HG02943 (cell line): Measurements from ENCODE around the gene ATP1A2.

ENCODE experiments used
- ATAC-seq: cut with Tn5 transposase; IDR thresholded peaks from one replicate; pipeline ENCODE4 v1.9.1; 2021; ENCODE audit warnings: mild to moderate bottlenecking, low read depth, moderate library complexity; ENCODE audit not compliant: unreplicated experiment

Gene ATP1A2

GRCh38 chr1:160139840-160140239 lies 24.3 kb downstream of the ATP1A2 start:
- ATAC-seq: no peak

GRCh38 chr1:160143695-160144094 lies 28.1 kb downstream of the ATP1A2 start:
- no peak for ATAC-seq

GRCh38 chr1:160144921-160145320 lies 29.4 kb downstream of the ATP1A2 start:
- no peak for ATAC-seq

- ATAC-seq: no peak
Measured at GRCh38 chr1:160146107-160146506, 30.5 kb downstream of the ATP1A2 start.

GRCh38 chr1:160148121-160148520 lies 32.6 kb downstream of the ATP1A2 start:
- ATAC-seq: no peak

GRCh38 chr1:160149233-160149632 lies 33.7 kb downstream of the ATP1A2 start:
- ATAC-seq: no peak

- no peak for ATAC-seq
Measured at GRCh38 chr1:160149716-160150115, 34.2 kb downstream of the ATP1A2 start.

GRCh38 chr1:160151303-160151702 lies 35.7 kb downstream of the ATP1A2 start, which contains the start of gene ATP1A4:
TSS of gene ATP1A4 (plus strand) at chr1:160151603. CDS start at chr1:160152041, 438 bp downstream.
- no peak for ATAC-seq

- no peak for ATAC-seq
Measured at GRCh38 chr1:160154790-160155189, 39.2 kb downstream of the ATP1A2 start.

GRCh38 chr1:160156361-160156760 lies 40.8 kb downstream of the ATP1A2 start:
- ATAC-seq: no peak

GRCh38 chr1:160157174-160157573 lies 41.6 kb downstream of the ATP1A2 start:
- ATAC-seq: no peak

- no peak for ATAC-seq
Measured at GRCh38 chr1:160158031-160158430, 42.5 kb downstream of the ATP1A2 start.

- no peak for ATAC-seq
Measured at GRCh38 chr1:160158534-160158933, 43.0 kb downstream of the ATP1A2 start.

- ATAC-seq: no peak
Measured at GRCh38 chr1:160159846-160160245, 44.3 kb downstream of the ATP1A2 start.

- no peak for ATAC-seq
Measured at GRCh38 chr1:160161965-160162705, 46.6 kb downstream of the ATP1A2 start.

- ATAC-seq: no peak
Measured at GRCh38 chr1:160162931-160163330, 47.4 kb downstream of the ATP1A2 start.

- ATAC-seq: no peak
Measured at GRCh38 chr1:160163615-160164014, 48.1 kb downstream of the ATP1A2 start.

- no peak for ATAC-seq
Measured at GRCh38 chr1:160164121-160164520, 48.6 kb downstream of the ATP1A2 start.

- no peak for ATAC-seq
Measured at GRCh38 chr1:160166166-160166868, 50.8 kb downstream of the ATP1A2 start.

- ATAC-seq: no peak
Measured at GRCh38 chr1:160167056-160167455, 51.5 kb downstream of the ATP1A2 start.

- ATAC-seq: no peak
Measured at GRCh38 chr1:160167580-160167979, 52.0 kb downstream of the ATP1A2 start.

- no peak for ATAC-seq
Measured at GRCh38 chr1:160168016-160168415, 52.5 kb downstream of the ATP1A2 start.
